Activated T-helper 1 cell treated with anti-CD3 and anti-CD28 coated beads, Interleukin-12 subunit alpha, Interleukin-12 subunit beta, Interleukin-2, Interleukin-4 antibody, amounts not matched to agents 30 ng/mL and 10 ng/mL and 1 ng/mL, durations not matched to agents 14 hours and 24 hours and 36 hours (primary cell): Measurements from ENCODE around the gene LHFPL5. TPM values are rescaled to one million over a fixed set of nuclear protein-coding genes. Genes with fewer than 3 reads are reported as not detected.

Experiments used
- DNase-seq: peaks from one replicate; pipeline ENCODE4 v3.0.0; 2021; ENCODE audit warnings: low spot score
- H3K27ac Mint-ChIP-seq: one replicate; pipeline ENCODE4 v1.8.0; 2021; ENCODE audit warnings: mild to moderate bottlenecking, mixed read lengths
- H3K27me3 Mint-ChIP-seq: one replicate; pipeline ENCODE4 v1.8.0; 2022; ENCODE audit warnings: mild to moderate bottlenecking, moderate library complexity, mixed read lengths; ENCODE audit not compliant: insufficient read depth
- H3K36me3 Mint-ChIP-seq: one replicate; pipeline ENCODE4 v1.8.0; 2021; ENCODE audit warnings: low read depth, mixed read lengths
- H3K4me1 Mint-ChIP-seq: one replicate; pipeline ENCODE4 v1.8.0; 2021; ENCODE audit warnings: low read depth, mixed read lengths
- H3K4me3 Mint-ChIP-seq: one replicate; pipeline ENCODE4 v1.8.0; 2021; ENCODE audit warnings: mild to moderate bottlenecking, moderate library complexity, mixed read lengths
- H3K9me3 Mint-ChIP-seq: one replicate; pipeline ENCODE4 v1.8.0; 2021; ENCODE audit warnings: mixed read lengths
- intact Hi-C: fragments of 100-400 bp; cut with micrococcal nuclease; formaldehyde crosslinking; loops from one replicate; pipeline ENCODE4 v1.15.1; 2024
- total RNA-seq: library from RNA; stranded (reverse); gene quantifications from 2 replicates; pipeline ENCODE4 v1.2.3, GENCODE V29; 2022

Gene LHFPL5
- total RNA-seq, 1 donor from 2014 or later = not detected

GRCh38 chr6:35842381-35842780, 37.2 kb downstream of the LHFPL5 start:
- no peak overlapping the region for H3K4me3 Mint-ChIP-seq
- no peaks in the 10 kb centered on the region for H3K4me1 Mint-ChIP-seq
- no peak overlapping the region for H3K27ac Mint-ChIP-seq
- DNase-seq = no peak
- H3K27me3 Mint-ChIP-seq = no peaks in the 10 kb centered on the region
- H3K9me3 Mint-ChIP-seq = no peaks in the 10 kb centered on the region
- peaks cover 47% of the 10 kb centered on the region for H3K36me3 Mint-ChIP-seq
- intact Hi-C loops = no loop called here

GRCh38 chr6:35844290-35844689, 39.1 kb downstream of the LHFPL5 start:
- Mint-ChIP-seq H3K27me3 (no peaks in the 10 kb centered on the region), H3K36me3 (peaks cover 54% of the 10 kb centered on the region), H3K27ac (no peak overlapping the region), H3K4me1 (no peaks in the 10 kb centered on the region), H3K4me3 (no peak overlapping the region), H3K9me3 (peaks cover 13% of the 10 kb centered on the region)
- DNase-seq = no peak
- intact Hi-C loops = no loop called here

DNA sequence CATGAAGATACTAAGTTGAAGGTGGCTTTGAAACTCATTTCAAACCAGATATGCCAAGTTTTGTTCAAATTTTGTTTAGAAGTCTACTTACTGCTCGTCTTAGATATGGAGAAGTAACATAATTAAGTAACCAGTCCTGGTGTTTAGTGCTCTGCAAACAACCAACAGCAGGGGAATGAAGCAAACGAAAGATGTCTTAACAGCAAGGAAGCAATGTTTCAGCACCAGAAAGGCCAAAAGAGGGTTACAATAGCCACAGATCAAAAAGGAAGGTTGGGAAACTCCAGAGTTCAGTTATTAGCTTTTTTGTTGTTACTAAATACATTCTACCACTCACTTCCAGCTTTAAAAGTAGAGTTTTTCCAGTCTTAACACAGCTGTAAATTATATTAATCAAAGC, 45.1 kb downstream of the LHFPL5 start:
- intact Hi-C loops = no loop called here
- no peak for DNase-seq
- Mint-ChIP-seq H3K27ac (no peak overlapping the region), H3K4me3 (no peak overlapping the region), H3K36me3 (peaks cover 65% of the 10 kb centered on the region), H3K9me3 (peaks cover 13% of the 10 kb centered on the region), H3K4me1 (no peaks in the 10 kb centered on the region), H3K27me3 (no peaks in the 10 kb centered on the region)

GRCh38 chr6:35852994-35853393, 47.8 kb downstream of the LHFPL5 start:
- intact Hi-C loops = no loop called here
- Mint-ChIP-seq H3K27ac (no peak overlapping the region), H3K4me3 (no peak overlapping the region), H3K27me3 (no peaks in the 10 kb centered on the region), H3K9me3 (peaks cover 12% of the 10 kb centered on the region), H3K4me1 (no peaks in the 10 kb centered on the region), H3K36me3 (peaks cover 73% of the 10 kb centered on the region)
- DNase-seq = no peak

GRCh38 chr6:35856250-35856649, 51.1 kb downstream of the LHFPL5 start:
- DNase-seq = no peak
- H3K4me3 Mint-ChIP-seq = no peak overlapping the region
- H3K9me3 Mint-ChIP-seq = no peaks in the 10 kb centered on the region
- peaks cover 5% of the 10 kb centered on the region for H3K4me1 Mint-ChIP-seq
- H3K27ac Mint-ChIP-seq = no peak overlapping the region
- peaks cover 77% of the 10 kb centered on the region for H3K36me3 Mint-ChIP-seq
- H3K27me3 Mint-ChIP-seq = no peaks in the 10 kb centered on the region
- intact Hi-C loops = no loop called here

DNA sequence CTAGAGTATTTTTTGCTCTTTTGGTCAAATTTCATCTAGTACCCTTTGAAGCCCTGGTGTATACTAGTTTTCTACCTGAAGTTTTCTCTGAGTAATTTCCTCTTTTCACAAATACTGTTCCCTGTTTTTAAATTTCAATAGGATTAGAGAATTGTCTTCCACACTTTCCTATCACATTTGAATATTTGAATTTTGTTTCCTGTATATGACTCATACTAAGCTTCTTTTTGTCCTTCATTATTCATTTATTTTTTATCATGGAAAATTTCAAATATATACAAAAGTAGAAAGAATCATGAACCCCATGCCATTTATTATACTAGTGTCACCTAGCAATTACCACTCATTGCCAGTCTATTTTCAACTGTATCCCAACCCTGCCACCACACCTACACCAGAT, 52.7 kb downstream of the LHFPL5 start:
- peaks cover 72% of the 10 kb centered on the region for H3K36me3 Mint-ChIP-seq
- no peaks in the 10 kb centered on the region for H3K9me3 Mint-ChIP-seq
- H3K27ac Mint-ChIP-seq = no peak overlapping the region
- DNase-seq = no peak
- no peak overlapping the region for H3K4me3 Mint-ChIP-seq
- no peaks in the 10 kb centered on the region for H3K27me3 Mint-ChIP-seq
- intact Hi-C loops = no loop called here
- H3K4me1 Mint-ChIP-seq = peaks cover 5% of the 10 kb centered on the region

DNA sequence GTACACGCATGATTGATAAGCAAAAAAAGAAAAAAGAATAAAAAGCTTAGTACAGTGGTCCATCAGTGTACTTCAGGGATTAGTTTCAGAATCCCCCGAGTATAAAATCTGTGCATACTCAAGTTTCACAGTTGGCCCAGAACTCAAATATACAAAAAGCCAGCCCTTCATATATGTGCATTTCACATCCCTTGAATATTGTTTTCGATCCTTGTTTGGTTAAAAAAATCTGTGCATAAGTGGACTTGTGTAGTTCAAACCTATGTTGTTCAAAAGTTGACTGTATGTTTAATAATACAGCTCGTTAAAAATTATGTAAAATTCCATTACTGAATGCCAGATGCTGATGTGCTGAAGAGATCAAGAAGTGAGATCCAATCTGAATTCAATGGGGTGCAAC, 54.2 kb downstream of the LHFPL5 start:
- Mint-ChIP-seq H3K4me3 (no peak overlapping the region), H3K9me3 (no peaks in the 10 kb centered on the region), H3K4me1 (peaks cover 10% of the 10 kb centered on the region), H3K36me3 (peaks cover 70% of the 10 kb centered on the region), H3K27ac (no peak overlapping the region), H3K27me3 (no peaks in the 10 kb centered on the region)
- DNase-seq = no peak
- intact Hi-C loops = no loop called here

Other genes with a start within 250 kb of the LHFPL5 start
- 60.9 and 62.4 TPM in 2 replicates for gene FKBP5, start 116.4 kb upstream of the LHFPL5 start, total RNA-seq
- gene ARMC12, start 68.3 kb upstream of the LHFPL5 start, total RNA-seq = 0.24 and 0.41 TPM in 2 replicates
- not detected in 2 replicates for gene CLPSL2, start 28.8 kb upstream of the LHFPL5 start, total RNA-seq
- not detected in 2 replicates for gene CLPSL1, start 24.3 kb upstream of the LHFPL5 start, total RNA-seq
- gene CLPS, start 8.0 kb upstream of the LHFPL5 start, total RNA-seq = not detected in 2 replicates
- gene SRPK1, start 115.7 kb downstream of the LHFPL5 start, total RNA-seq = 149 and 182 TPM in 2 replicates
- not detected in 2 replicates for gene SLC26A8, start 219.3 kb downstream of the LHFPL5 start, total RNA-seq
- gene MAPK14, start 222.5 kb downstream of the LHFPL5 start, total RNA-seq = 41.3 and 49.7 TPM in 2 replicates